ENCODE results near the gene GPN1.

DNA sequence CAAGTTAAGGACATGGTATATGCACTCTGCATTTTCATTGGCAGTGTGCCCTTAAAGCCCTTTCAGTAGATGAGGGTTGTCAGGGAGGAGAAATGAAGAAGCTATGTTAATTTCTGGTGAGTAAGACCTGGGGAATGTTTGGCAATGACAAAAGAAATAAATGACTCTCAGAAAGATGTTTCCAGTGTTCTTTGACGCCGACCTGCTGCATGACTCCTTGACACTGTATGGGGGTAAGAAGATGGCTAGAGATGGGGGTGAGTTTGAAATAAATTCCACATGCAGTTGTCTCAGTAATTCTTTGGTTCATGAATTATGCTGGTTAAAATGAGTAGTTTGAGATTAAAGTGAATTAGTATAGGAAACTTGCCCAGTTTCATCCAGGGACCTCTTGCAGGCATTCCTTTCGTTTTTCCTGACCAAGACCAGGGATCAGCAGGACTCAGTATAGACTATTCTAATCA is 5.9 kb upstream of the GPN1 start:
- TF ChIP-seq CTCF (IDR thresholded peaks at IDR 0.05 in 8 of 11, conservative IDR thresholded peaks at IDR 0.05 in 3 of 11) (no peak), POLR2A (IDR thresholded peaks at IDR 0.05) (no peak)

Measured in spleen (tissue), 7 donors.